GM12872 (cell line): ENCODE data around the gene DGKB.

Experiments
- TF ChIP-seq, protein P1 (sequence below): IDR thresholded peaks from 3 replicates; pipeline ENCODE4 v1.5.1; 2011; ENCODE audit warnings: low read depth, mild to moderate bottlenecking, low read length, moderate library complexity; ENCODE audit not compliant: insufficient read depth

The DGKB gene

DNA sequence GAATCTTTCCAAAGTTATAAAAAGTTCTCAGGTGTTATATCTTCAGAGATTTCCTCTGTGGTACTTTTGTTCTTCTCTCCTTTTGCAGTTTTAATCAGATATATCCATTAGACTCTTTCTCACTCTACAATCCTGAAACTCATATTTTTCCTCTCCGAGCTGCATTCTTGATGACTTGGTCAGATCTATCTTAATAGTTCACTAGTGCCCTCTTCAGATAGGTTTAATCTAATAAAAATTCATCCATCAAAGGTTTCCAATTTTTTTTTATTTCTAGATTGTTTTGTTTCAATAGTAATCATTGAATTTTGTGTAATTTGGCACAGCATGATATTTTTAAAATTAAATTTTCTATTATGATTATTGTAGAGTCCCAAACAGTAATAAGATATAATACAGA is 21.8 kb upstream of the DGKB start:
- TF ChIP-seq, protein P1, sequence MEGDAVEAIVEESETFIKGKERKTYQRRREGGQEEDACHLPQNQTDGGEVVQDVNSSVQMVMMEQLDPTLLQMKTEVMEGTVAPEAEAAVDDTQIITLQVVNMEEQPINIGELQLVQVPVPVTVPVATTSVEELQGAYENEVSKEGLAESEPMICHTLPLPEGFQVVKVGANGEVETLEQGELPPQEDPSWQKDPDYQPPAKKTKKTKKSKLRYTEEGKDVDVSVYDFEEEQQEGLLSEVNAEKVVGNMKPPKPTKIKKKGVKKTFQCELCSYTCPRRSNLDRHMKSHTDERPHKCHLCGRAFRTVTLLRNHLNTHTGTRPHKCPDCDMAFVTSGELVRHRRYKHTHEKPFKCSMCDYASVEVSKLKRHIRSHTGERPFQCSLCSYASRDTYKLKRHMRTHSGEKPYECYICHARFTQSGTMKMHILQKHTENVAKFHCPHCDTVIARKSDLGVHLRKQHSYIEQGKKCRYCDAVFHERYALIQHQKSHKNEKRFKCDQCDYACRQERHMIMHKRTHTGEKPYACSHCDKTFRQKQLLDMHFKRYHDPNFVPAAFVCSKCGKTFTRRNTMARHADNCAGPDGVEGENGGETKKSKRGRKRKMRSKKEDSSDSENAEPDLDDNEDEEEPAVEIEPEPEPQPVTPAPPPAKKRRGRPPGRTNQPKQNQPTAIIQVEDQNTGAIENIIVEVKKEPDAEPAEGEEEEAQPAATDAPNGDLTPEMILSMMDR = no peak

DNA sequence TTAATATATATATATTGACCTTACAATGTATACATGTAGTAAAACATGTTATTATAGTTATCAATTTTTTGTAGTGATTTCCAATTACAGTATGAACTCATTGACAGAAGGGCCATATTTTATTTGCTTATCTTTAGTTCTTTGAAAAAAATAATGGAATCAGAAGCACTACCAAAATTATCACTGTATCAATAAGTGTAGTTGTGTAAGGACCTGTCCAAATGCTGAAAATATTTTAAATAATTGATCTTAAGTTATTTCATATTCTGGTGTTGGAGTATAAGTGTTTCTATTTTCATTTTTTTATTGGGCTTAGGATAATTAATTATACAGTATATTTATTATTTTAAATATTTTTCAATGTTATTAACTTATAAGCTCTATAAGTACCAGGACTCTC is 8.5 kb upstream of the DGKB start:
- TF ChIP-seq, protein P1 = no peak

DNA sequence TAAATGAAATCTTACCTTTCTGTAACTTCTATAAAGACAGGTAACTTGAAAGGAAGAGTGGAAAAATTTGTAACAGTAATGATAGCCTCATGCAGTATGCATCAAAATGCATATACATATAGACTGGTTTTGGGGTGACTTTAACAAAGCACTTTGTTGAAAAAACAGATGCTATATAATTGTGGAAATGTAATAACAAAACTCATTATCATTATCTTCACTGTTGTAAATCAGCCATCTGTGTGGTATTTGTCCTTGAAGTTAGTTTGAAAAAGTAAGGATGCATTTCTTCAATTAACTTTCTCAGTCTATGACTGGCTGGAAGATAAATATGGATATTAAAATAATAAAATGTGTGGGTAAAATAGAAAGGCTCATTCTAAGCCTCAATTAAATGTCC is 6.1 kb upstream of the DGKB start:
- TF ChIP-seq, protein P1 = no peak

DNA sequence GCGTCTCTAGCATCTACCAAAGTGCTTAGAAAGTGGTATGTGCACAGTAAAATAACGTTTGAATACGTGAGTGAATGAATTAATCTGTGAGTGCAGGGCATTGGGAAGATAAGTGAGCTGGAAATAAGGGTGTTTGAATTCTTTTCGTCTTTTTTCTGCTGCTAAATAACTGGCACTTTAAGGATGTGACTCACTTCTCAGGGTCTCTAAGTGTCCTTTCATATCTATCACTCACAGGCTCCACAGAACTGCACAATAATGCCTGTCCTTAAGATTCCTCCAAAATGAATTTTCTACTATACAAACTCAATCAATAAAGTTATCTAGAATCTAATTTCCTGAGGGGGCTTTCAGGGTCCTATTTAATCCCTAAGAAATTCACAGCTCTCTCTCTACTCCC is 3.2 kb upstream of the DGKB start:
- TF ChIP-seq, protein P1 = no peak

DNA sequence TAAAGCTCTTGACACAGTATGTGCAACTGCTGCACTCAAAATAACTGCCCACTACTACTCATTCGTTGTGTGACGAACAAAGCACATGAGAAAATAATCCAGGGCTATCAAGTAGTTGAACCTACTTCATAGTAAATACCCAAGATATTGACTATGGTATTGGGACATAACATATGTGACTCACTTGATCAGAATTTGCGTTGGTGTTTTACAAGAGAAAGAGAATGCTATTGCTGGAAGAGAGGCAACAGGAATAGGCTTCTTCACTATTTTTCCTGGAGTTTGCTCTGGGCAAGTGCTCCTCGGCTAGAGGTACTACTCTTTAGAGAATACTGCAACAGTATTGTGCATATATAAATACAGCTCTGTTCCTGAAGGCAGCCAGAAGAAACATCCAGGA is 2.5 kb downstream of the DGKB start:
- TF ChIP-seq, protein P1 = no peak

DNA sequence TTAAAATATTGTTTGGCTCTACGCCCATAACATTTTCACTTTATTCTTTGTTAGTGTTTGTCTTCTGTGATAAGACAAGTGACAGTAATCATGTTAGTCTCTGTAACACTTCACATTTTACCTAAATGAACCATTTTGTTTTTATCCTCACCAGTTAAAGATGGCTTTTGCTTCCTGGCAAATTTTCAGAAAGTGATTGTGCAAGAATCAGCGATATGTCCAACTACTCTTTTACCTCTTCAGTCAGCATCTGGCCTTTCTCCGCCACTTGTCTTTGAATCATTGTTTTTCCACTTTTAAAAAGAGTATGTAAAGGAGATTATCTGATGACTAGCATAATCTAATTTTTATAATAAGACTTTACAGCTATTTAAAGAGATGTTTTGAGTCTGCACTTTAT is 3.5 kb downstream of the DGKB start:
- TF ChIP-seq, protein P1 = no peak

DNA sequence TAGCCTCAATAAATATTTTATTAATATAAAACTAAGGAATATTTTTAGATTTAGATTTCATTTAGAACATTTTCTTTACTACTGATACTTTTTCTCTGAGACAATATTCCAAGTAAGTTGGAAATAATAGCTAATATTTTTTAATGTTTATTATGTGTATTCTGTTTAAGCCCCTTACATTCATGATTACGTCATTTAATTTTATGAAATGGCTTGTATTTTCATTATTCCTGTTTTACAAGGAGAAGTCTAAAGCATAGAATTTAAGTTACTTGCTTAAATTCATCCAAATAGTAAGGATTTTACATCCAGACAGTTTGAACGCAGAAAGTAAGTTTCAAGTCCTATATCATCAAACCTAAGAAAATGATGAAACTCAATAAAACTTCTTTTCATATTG is 6.1 kb downstream of the DGKB start:
- TF ChIP-seq, protein P1 = no peak

DNA sequence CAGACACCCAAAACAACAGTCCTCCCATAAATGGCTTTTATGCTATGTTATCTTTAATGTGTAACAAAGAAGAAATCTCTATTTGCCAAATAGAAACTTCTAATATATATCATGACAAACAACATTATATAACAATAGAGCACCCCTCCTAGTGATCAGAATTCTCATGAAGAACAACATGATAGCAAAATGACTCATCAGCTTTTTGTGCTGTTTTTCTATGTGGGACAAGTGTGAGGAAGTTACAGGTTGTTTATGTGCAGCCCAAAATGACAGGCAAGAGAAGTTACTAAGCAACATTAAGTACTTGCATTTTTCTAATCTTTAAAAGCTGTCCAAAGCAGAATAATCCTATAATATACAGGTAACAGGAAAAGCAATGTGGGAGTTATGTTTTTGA is 7.7 kb downstream of the DGKB start:
- TF ChIP-seq, protein P1 = no peak
